ENCODE results near the gene PLXNA2.

PLXNA2 gene

GRCh38 chr1:208127284-208127683, 116.9 kb downstream of the PLXNA2 start:
- TF ChIP-seq CTCF (IDR thresholded peaks at IDR 0.05): no peak

GRCh38 chr1:208126108-208126507, 118.1 kb downstream of the PLXNA2 start:
- no peak for TF ChIP-seq CTCF (IDR thresholded peaks at IDR 0.05)

- no peak for TF ChIP-seq CTCF (IDR thresholded peaks at IDR 0.05)
These were observed 121.4 kb downstream of the PLXNA2 start for GRCh38 chr1:208122612-208123358.

GRCh38 chr1:208121813-208122364, 122.3 kb downstream of the PLXNA2 start:
- TF ChIP-seq CTCF (IDR thresholded peaks at IDR 0.05): no peak

- no peak for TF ChIP-seq CTCF (IDR thresholded peaks at IDR 0.05)
These were observed 123.8 kb downstream of the PLXNA2 start for GRCh38 chr1:208120431-208120790.

- TF ChIP-seq CTCF (IDR thresholded peaks at IDR 0.05): no peak
These were observed 125.2 kb downstream of the PLXNA2 start for GRCh38 chr1:208118841-208119606.

GRCh38 chr1:208118306-208118705, 125.9 kb downstream of the PLXNA2 start:
- no peak for TF ChIP-seq CTCF (IDR thresholded peaks at IDR 0.05)

All from LNCAP (cell line).